D341Med (cell line): ENCODE data around the gene PACS1.

Source experiments
- DNase-seq: peaks from one replicate; pipeline ENCODE4 v3.0.0; 2012; ENCODE audit warnings: low spot score

PACS1 gene

GRCh38 chr11:66187453-66187852, 117.4 kb downstream of the PACS1 start:
- DNase-seq = no peak

- no peak for DNase-seq
Measured at GRCh38 chr11:66188580-66188979, 118.5 kb downstream of the PACS1 start.

DNA sequence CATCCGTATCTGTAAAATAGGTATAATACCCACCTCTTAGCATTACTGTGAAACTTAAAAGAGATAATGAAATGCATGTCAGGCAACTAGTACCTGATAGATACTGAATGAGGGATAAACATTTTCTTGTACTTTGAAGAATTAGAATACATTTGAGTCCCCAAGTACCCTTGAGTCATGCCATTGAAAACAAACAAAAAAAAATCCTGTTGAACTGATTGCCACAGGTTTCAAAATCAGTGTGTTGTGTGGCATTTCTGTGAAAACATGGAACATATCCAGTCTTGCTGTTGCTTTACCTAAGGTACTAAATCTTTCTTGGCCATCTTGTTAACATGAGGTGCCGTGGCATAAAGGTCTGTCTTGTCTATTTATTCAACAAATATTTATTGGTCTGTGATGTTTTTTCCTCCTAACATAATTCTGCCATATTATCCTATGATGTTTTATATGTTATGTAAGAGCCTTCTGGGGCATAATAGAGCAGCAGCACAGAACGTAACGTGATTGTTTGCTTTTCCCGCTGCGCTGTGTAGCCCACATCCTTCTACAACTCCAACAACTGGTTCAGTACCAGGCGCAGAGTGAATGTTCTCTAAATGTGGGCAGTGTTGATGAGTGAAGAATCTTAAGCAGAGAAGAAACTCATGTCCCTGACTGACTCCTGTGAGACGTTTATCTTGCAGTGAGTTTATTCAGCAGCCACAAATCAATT, 119.1 kb downstream of the PACS1 start:
- DNase-seq = no peak

GRCh38 chr11:66190786-66191185, 120.7 kb downstream of the PACS1 start:
- DNase-seq = peak; percentile 47

DNA sequence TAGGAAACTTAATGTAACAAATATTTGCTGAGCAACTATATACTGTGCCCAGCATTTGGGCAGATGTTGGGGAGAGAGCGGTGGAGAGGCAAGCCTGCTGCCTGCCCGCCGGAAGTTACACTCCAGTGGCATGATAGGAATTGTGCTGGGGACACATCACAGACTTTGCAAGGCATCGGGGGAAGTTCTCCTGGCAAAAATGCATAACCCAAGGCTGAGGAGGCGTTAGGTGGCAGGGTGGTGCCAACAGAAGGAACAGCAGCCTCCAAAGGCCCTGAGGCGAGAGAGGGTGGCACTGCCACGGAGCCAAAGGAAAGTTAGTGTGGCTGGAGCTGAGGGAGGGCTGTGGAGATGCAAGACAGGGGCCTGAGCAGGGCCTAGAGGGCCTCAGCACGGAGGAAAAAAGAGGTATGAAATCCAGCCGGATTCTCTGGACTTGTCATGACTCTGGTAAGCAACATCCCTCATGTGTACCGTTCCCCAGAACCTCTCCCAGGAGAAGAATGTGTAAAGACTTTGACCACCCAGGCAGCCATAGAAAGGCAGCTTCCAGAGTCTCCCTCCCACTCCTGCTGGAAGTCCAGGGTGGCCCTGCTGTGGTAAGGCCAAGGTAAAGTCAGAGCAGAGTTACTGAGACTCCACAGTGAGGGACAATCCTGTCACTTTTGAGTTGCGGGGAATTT, 122.2 kb downstream of the PACS1 start:
- DNase-seq = no peak

DNA sequence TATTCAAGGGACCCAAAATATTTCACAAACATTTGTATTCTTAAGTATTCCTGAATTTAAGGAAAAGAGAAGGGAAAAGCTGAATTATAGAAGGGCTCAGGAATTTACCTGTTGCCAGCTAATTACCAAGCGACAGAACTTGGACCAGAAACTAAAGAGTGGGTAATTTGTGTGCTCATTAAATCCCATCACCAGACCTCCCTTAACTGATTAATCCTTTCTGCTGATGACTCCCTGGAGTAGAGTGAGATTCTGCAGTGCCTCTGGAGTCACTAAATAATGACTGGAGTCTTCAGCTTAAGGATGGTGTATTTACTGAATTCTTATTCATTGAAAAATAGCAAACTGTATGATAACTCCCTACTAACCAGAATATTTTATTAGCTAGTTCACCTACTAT, 124.3 kb downstream of the PACS1 start:
- peak; percentile 44 for DNase-seq

- DNase-seq = no peak
Measured at GRCh38 chr11:66195867-66196266, 125.8 kb downstream of the PACS1 start.

- no peak for DNase-seq
Measured at GRCh38 chr11:66203847-66204246, 133.8 kb downstream of the PACS1 start.

- DNase-seq = no peak
Measured at GRCh38 chr11:66204412-66204811, 134.3 kb downstream of the PACS1 start.

DNA sequence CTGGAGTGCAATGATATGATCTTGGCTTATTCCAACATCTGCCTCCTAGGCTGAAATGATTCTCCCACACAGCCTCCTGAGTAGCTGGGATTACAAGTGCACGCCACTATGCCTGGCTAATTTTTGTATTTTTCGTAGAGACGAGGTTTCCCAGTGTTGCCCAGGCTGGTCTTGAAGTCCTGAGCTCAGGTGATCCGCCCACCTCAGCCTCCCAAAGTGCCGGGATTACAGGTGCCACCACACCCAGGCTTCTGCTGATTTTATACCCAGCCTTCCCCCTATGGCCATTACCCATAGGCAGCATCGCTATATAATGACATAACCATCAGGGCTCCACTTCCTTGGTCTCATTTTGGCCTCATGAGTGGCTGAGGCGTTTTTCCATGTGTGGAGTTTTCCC, 137.7 kb downstream of the PACS1 start:
- DNase-seq = no peak

DNA sequence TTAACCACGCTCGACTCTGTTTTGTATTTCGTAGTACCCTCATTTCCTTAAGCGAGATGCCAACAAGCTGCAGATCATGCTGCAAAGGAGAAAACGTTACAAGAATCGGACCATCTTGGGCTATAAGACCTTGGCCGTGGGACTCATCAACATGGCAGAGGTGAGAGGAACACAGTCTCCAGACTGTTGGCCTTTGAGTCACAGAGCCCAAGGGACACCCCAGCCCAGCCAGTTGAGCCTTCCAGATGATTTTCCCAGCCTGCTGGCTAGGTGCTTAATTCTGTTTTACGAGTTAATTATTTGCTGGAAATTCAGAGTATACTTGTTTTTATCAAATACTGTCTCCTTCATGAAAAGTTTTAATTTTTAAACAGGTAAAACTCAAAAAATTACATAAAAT, 141.0 kb downstream of the PACS1 start:
- DNase-seq = no peak

- DNase-seq = no peak
Measured at GRCh38 chr11:66216911-66217310, 146.8 kb downstream of the PACS1 start.

DNA sequence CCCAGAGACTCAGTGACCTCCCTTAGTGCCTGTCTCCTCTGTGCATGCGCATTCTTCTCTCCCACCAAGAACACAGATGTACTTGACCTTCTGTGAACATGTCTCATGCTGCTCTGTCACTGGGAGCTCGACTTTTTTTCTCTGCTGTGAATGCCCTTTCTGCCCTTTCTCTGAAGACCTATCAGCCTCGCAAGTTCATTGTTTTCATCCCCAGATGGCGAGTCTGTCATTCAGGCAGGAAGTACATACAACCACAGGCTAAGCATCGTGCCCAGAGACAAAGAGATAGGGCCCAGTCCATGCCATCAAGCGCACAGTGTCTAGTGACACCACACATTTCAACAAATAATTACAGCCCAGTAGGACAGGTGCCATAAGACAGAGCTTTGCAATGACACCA, 148.0 kb downstream of the PACS1 start:
- no peak for DNase-seq

DNA sequence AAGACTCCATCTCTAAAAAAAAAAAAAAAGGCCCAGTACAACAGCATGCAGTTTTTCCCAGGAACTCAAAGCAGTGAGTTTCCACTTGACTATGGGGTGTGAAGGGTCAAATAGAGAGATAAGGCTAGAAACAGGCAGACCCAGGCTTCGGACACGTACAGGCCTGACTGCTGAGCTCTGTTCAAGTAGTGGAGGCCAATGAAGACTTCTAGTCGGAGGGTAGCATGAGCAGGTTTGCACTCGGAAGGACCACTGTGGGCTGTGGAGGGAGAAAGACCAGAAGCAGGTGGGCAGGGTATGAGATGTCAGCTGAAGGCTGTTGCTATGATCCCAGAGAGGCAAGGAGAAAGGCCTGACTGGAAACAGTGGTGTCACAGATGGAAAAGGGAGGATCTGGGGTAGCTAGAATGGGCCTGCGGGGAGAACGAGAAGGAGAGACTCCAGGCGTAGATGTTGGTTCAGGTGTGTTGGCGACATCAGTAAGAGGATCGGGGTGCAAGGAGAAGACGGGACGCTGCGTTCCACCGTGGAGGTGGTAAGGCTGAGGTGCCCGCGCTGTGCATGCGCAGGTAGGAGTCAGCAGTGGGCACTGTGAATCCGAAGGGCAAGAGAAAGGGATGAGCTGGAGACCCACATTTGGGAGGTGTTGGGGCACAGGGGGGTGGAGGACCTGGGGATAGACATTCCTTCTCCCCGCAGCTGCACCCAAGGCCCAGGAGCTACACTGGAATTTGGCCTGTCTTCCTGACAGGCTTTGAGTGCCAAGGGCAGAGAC, 149.0 kb downstream of the PACS1 start:
- no peak for DNase-seq

- no peak for DNase-seq
Measured at GRCh38 chr11:66219846-66220565, 149.9 kb downstream of the PACS1 start.

DNA sequence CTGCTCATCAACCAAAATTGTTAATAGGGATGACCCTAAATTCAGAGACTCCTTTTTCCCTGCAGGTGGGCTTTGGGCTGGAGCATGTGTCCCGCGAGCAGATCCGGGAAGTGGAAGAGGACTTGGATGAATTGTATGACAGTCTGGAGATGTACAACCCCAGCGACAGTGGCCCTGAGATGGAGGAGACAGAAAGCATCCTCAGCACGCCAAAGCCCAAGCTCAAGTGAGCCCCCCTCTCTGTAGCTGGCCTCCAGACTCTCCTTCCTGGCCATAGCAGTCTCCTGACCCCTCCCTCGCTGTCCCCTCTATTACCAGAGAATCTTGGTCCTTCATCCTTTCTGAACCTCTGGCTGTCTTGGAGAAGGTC, 150.5 kb downstream of the PACS1 start:
- DNase-seq = no peak

- no peak for DNase-seq
Measured at GRCh38 chr11:66221012-66221411, 150.9 kb downstream of the PACS1 start.

DNA sequence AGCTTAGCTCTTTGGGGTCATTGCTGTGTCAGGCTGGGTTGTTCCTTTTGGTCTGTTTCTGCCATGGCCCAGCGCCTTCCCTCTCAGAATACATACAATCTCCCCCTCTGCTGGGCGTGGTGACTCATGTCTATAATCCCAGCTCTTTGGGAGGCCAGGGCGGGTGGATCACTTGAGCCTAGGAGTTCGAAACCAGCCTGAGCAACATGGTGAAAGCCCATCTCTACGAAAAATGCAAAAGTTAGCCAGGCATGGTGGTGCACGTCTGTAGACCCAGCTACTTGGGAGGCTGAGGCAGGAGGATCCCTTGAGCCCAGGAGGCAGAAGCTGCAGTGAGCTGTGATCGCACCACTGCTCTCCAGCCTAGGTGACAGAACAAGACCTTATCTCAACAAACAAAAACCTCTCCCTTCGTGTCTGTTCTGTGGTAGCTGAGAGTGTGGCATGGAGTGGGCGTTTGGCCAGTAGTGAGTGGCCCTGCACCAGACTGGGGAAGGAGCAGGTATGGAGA, 151.7 kb downstream of the PACS1 start:
- no peak for DNase-seq

GRCh38 chr11:66222358-66223149, 152.5 kb downstream of the PACS1 start:
- DNase-seq = peak; percentile 91

DNA sequence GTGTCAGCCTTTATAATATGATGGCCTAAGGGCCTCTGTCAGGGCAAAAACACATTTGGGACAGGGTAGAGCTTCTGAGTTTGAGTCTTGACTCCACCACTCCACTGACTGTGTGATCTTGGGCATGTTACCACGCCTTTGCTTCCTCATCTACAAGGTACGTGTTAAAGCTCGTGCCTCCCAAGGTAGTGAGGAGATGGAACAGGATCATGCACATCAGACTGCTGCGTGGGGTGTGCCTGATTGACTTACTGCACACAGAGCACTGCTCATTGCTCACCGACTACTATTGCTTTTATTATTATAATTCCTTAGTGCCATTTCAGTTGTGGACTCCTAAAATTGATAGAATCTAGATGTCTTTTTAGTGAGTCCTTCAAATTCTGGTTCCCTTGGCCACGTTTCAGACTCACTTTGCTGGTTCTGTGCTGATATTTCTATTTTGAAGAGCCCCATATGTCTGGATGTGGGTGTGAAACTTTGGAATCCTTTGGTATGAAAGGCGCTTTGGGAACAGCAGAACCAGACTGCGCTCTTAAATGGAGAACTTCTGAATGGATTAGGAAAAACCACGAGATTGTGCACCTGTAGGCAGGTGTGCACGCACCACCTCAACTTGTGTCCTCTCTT, 154.3 kb downstream of the PACS1 start:
- DNase-seq = no peak

DNA sequence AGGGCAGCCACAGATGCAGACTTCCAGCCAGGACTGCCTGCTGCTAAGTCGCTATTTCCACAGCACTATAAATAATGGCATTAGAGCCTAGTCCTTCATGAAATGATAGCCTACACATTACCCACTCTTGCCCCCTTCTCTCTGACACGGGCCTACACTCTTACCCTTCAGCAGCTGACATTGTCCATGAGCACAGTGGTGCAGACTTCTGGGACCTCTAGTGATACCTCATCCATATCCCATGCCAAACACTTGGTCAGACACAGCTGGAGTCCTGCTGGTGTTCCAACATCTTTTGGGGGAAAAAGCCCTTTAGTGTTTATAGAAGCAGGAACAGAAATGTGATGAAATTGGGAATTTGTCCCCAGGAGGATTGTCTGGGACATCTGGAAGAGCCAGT, 155.0 kb downstream of the PACS1 start:
- DNase-seq = no peak
